ENCODE data around the gene MS4A10.

The MS4A10 gene

DNA sequence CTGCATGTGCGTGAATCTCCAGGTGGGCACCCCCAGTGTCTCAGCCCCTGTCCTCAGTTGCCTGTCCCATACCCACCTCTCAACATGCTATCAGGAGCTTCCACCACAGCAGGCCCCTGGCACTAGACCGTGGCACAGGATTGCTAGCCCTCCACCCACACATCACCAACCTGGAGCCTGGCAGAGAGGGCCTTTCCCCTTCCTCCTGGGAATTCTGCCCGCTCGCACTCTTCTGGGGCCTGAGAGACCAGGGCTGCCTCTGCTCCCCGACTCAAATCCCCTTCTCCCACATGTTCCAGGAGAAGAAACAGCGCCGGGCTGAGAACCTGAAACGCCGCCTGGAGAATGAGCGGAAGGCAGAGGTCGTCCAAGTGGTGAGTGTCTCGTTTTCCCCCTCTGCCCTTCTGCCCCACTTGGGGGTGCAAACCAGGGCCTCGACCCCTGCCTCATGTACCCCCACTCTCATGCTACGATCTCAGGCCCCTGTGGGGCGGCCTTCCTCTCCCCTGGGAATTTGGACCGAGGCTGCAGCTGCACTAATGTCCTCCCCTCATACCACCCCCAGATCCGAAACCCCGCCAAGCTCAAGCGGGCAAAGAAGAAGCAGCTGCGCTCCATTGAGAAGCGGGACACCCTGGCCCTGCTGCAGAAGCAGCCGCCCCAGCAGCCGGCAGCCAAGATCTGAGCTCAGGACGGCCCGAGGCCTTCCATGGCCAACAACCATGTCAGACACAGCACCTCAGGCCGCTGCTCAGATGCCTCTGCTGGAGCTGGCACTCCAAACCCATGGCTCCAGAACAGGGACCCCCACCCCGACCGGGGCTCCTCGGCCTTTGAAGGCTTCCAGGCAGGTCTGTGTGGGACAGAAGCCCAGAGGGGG is 64.7 kb downstream of the MS4A10 start:
- peaks cover 20% of the 10 kb centered on the region for H3K79me2 ChIP-seq (ENCODE audit: insufficient read depth, low read length)
- H4K20me1 ChIP-seq (ENCODE audit: insufficient read depth, low read length): peaks cover 19% of the 10 kb centered on the region; the same call in 1 of the 2 replicates
- H3K27me3 ChIP-seq (ENCODE audit: insufficient read depth, low read length, poor library complexity): no peaks in the 10 kb centered on the region
- ATAC-seq (ENCODE audit: insufficient read depth, low read depth) (no peak), DNase-seq (no peak)
- H3K9ac ChIP-seq (ENCODE audit: low read depth, low read length): no peak overlapping the region
- no peak overlapping the region for H3K4me3 ChIP-seq (ENCODE audit: low read depth in 1 of 2, low read length in 2 of 2)
- no peak overlapping the region for H3K27ac ChIP-seq (ENCODE audit: low read length)
- H3K4me2 ChIP-seq (ENCODE audit: insufficient read depth, low read length): no peak overlapping the region
- H3K9me3 ChIP-seq (ENCODE audit: insufficient read depth, low read length, severe bottlenecking): no peaks in the 10 kb centered on the region
- H3K4me1 ChIP-seq (ENCODE audit: insufficient read depth, low read length): peaks cover 15% of the 10 kb centered on the region
- H2AFZ ChIP-seq (ENCODE audit: low read depth, low read length): no peak overlapping the region
- peaks cover 55% of the 10 kb centered on the region for H3K36me3 ChIP-seq (ENCODE audit: insufficient read depth, low read length)
- TF ChIP-seq EZH2 (IDR thresholded peaks at IDR 0.05; ENCODE audit: borderline replicate concordance, low read depth, low read length, severe bottlenecking): no peak
- TF ChIP-seq, protein P1, sequence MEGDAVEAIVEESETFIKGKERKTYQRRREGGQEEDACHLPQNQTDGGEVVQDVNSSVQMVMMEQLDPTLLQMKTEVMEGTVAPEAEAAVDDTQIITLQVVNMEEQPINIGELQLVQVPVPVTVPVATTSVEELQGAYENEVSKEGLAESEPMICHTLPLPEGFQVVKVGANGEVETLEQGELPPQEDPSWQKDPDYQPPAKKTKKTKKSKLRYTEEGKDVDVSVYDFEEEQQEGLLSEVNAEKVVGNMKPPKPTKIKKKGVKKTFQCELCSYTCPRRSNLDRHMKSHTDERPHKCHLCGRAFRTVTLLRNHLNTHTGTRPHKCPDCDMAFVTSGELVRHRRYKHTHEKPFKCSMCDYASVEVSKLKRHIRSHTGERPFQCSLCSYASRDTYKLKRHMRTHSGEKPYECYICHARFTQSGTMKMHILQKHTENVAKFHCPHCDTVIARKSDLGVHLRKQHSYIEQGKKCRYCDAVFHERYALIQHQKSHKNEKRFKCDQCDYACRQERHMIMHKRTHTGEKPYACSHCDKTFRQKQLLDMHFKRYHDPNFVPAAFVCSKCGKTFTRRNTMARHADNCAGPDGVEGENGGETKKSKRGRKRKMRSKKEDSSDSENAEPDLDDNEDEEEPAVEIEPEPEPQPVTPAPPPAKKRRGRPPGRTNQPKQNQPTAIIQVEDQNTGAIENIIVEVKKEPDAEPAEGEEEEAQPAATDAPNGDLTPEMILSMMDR (IDR thresholded peaks at IDR 0.05; ENCODE audit: borderline replicate concordance, extremely low read depth, low read length, poor library complexity, severe bottlenecking): no peak

Data from DND-41 (cell line).